ENCODE results near the gene EARS2. TPM values are rescaled to one million over a fixed set of nuclear protein-coding genes. Genes with fewer than 3 reads are reported as not detected.

Gene EARS2
- total RNA-seq, 1 donor from 2014 or later: 27.9 TPM

DNA sequence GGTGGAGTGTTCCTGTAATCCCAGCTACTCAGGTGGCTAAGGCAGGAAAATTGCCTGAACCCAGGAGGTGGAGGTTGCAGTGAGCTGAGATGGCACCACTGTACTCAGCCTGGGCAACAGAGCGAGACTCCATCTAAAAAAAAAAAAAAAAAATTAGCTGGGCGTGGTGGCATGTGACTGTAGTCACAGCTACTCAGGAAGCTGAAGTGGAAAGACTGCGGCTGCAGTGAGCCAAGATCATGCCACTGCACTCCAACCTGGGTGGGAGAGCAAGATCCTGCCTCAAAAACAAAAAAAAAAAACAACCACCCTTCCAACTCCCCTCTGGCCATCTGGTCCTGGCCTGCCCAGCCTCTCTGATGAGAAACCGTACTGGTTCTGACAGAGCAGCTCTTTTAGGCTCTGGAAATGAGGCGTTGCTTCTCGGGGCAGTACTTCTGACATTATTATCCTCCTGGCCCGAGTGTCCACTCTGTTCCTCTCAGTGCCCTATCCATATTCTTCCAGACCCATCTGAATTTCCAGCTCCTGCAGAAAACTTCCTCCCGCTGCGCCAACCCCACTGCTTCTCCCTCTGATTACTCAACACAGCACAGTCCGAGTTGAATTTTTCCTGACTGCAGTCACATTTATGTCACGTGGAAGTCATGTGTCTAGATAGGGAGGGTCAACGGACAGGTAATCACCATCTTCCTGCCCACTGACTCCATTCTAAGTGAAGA is 60.2 kb downstream of the EARS2 start:
- Histone ChIP-seq H3K4me3 (ENCODE audit: low read depth, low read length) (no peak overlapping the region), H3K36me3 (ENCODE audit: control insufficient read depth, insufficient read depth, low read length) (peaks cover 7% of the 10 kb centered on the region), H3K27me3 (ENCODE audit: control insufficient read depth, insufficient read depth, low read length) (no peaks in the 10 kb centered on the region)
- DNase-seq (ENCODE audit: low read depth): peak; percentile 76
- FAIRE-seq: peak; percentile 32
- TF ChIP-seq CTCF (IDR thresholded peaks at IDR 0.05; ENCODE audit: insufficient read depth, low read length, severe bottlenecking): no peak

- Histone ChIP-seq H3K4me3 (ENCODE audit: low read depth, low read length) (no peak overlapping the region), H3K27me3 (ENCODE audit: control insufficient read depth, insufficient read depth, low read length) (no peaks in the 10 kb centered on the region), H3K36me3 (ENCODE audit: control insufficient read depth, insufficient read depth, low read length) (peaks cover 9% of the 10 kb centered on the region)
- FAIRE-seq: no peak
- no peak for DNase-seq (ENCODE audit: low read depth)
- no peak for TF ChIP-seq CTCF (IDR thresholded peaks at IDR 0.05; ENCODE audit: insufficient read depth, low read length, severe bottlenecking)
Observed at GRCh38 chr16:23495671-23496070, 61.5 kb downstream of the EARS2 start.

GRCh38 chr16:23494188-23494587 is 63.0 kb downstream of the EARS2 start:
- Histone ChIP-seq H3K27me3 (ENCODE audit: control insufficient read depth, insufficient read depth, low read length) (no peaks in the 10 kb centered on the region), H3K4me3 (ENCODE audit: low read depth, low read length) (no peak overlapping the region), H3K36me3 (ENCODE audit: control insufficient read depth, insufficient read depth, low read length) (peaks cover 10% of the 10 kb centered on the region)
- DNase-seq (ENCODE audit: low read depth) (no peak), FAIRE-seq (no peak)
- TF ChIP-seq CTCF (IDR thresholded peaks at IDR 0.05; ENCODE audit: insufficient read depth, low read length, severe bottlenecking): no peak

DNA sequence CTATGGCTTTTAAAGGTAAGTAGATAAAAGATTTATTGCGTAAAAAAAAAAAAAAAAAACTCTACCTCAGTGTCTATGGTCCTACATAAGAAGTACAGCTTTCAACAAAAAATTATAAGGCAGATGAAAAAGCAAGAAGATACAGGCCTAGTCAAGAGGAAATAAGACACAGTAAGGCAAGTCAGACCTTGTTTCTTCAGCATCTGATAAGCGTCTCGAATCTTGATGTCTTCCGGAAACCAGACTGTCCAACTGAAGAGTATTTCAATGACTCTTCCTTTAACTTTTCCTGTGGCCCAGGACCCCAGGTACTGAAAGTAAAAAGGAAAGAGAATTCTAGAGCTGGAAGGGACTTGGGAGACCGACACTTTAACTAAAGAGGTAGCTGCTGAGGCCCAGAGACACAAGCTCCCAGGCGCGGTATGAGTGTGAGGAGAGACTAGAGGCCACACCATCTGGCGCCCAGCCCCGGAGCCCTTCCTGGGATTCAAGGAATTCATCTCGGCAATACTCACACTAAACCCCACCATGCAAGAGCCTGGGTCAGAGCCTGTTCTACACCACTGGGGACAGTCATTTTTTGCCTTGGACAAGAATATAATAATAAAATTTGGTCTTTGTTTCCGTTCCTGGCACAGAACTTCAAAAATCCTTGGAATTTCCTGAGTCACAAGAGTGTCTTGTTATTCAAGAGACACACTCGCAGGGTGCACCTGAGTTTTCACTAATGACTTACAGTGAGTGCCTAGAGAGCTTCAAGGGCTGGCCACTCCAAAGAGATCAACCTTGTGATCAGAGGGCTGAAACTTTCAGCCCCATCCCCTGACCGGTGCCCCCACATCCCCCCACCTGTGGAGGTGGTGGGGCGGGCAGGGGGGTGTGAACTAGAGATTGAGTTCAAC is 65.4 kb downstream of the EARS2 start:
- Histone ChIP-seq H3K4me3 (ENCODE audit: low read depth, low read length) (no peak overlapping the region), H3K36me3 (ENCODE audit: control insufficient read depth, insufficient read depth, low read length) (peaks cover 22% of the 10 kb centered on the region)
- no peak for FAIRE-seq

DNA sequence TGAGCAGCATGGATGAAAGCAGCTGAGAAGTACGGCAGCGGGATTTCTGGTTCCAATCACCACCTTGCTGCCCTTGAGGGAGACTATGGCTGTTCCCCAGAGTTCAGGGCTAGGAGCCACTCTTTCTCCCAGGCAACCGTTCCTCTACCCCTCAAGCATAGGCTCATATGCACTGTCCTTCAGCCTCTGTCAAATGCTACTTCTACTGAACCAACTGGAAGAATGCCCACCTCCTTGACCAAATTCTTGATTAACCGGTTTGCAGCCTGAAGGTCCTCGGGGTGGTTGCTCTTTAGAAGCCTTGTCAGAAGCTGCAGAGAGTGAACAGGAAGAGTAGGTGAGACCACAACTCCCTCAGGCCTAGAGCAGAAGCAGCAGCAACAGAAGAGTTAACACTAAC is 70.7 kb downstream of the EARS2 start:
- no peak overlapping the region for H3K4me3 ChIP-seq (ENCODE audit: low read depth, low read length)
- no peaks in the 10 kb centered on the region for H3K27me3 ChIP-seq (ENCODE audit: control insufficient read depth, insufficient read depth, low read length)
- no peak for TF ChIP-seq CTCF (IDR thresholded peaks at IDR 0.05; ENCODE audit: insufficient read depth, low read length, severe bottlenecking)
- peaks cover 32% of the 10 kb centered on the region for H3K36me3 ChIP-seq (ENCODE audit: control insufficient read depth, insufficient read depth, low read length)
- DNase-seq (ENCODE audit: low read depth) (no peak), FAIRE-seq (no peak)

More for the DNA sequence above, 65.4 kb downstream of the EARS2 start:
- TF ChIP-seq CTCF (IDR thresholded peaks at IDR 0.05; ENCODE audit: insufficient read depth, low read length, severe bottlenecking): no peak
- no peaks in the 10 kb centered on the region for H3K27me3 ChIP-seq (ENCODE audit: control insufficient read depth, insufficient read depth, low read length)
- DNase-seq (ENCODE audit: low read depth): peak; percentile 71
